Measurements from ENCODE around the gene SUSD1.

DNA sequence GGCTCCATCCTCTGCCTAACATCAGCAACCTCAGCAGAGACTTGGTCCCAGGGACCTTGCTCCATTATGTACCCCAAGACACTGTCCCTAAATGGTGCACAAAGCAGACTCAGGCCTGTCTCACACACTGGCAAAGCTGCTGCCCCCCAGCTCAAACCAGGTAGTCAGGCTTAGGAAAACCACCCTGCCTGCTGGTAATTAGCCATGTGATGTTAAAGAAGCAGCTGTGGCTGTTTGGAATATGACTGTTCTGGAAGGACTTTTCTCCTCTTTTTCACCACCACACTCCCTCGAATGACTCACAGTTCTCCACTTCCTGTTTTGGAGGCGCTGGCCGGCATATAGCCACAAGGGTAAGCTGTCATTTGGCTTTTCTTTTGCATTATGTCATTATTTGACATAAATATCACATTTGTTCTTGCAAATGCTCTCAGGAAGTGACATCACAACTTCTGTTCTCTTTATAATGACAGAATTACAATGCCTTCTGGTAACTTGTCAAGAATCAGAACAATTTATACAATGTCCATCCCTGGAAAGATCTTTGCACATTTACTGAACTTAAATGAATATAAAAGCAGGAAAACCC, 113.9 kb downstream of the SUSD1 start:
- TF ChIP-seq SMC3 (conservative IDR thresholded peaks at IDR 0.05; ENCODE audit: poor library complexity) = no peak
- no peak for TF ChIP-seq EP300 (conservative IDR thresholded peaks at IDR 0.05; ENCODE audit: poor library complexity, severe bottlenecking)
- TF ChIP-seq, protein P1, sequence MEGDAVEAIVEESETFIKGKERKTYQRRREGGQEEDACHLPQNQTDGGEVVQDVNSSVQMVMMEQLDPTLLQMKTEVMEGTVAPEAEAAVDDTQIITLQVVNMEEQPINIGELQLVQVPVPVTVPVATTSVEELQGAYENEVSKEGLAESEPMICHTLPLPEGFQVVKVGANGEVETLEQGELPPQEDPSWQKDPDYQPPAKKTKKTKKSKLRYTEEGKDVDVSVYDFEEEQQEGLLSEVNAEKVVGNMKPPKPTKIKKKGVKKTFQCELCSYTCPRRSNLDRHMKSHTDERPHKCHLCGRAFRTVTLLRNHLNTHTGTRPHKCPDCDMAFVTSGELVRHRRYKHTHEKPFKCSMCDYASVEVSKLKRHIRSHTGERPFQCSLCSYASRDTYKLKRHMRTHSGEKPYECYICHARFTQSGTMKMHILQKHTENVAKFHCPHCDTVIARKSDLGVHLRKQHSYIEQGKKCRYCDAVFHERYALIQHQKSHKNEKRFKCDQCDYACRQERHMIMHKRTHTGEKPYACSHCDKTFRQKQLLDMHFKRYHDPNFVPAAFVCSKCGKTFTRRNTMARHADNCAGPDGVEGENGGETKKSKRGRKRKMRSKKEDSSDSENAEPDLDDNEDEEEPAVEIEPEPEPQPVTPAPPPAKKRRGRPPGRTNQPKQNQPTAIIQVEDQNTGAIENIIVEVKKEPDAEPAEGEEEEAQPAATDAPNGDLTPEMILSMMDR (IDR thresholded peaks at IDR 0.05; ENCODE audit: poor library complexity, severe bottlenecking) = no peak

Measured in neural cell (in vitro differentiated cells).